Lung (tissue), 12 donors: ENCODE results near the gene LECT2. TPM values are rescaled to one million over a fixed set of nuclear protein-coding genes. Genes with fewer than 3 reads are reported as not detected.

Experiments used
- ATAC-seq: fragments of 200-7000 bp; cut with Tn5 transposase; one replicate; pipeline ENCODE4 v1.9.1; 2020; ENCODE audit warnings: moderate number of reproducible peaks; ENCODE audit not compliant: insufficient read depth, low FRiP score
- DNase-seq, 3 donors: peaks; one replicate each; pipeline ENCODE4 v3.0.0-alpha.2; 2013 to 2017
- H3K27ac ChIP-seq, 2 donors: one replicate each; pipeline ENCODE4 v1.5.1; 2013; ENCODE audit warnings: mild to moderate bottlenecking in 2 of 2, moderate library complexity in 2 of 2, control low read depth in 1 of 2, inconsistent platforms in 1 of 2, low read depth in 1 of 2, low read length in 1 of 2
- H3K27me3 ChIP-seq, 3 donors: one replicate each; pipeline ENCODE4 v1.5.1; 2013; ENCODE audit warnings: low read length in 2 of 3; ENCODE audit not compliant: control insufficient read depth in 3 of 3, insufficient read depth in 3 of 3
- H3K36me3 ChIP-seq, 4 donors: one replicate each; pipeline ENCODE4 v1.5.1; 2013; ENCODE audit warnings: low read length in 4 of 4, mild to moderate bottlenecking in 1 of 4, moderate library complexity in 1 of 4; ENCODE audit not compliant: control insufficient read depth in 4 of 4, insufficient read depth in 4 of 4
- H3K4me1 ChIP-seq, 5 donors: one replicate each; pipeline ENCODE4 v1.5.1; 2013; ENCODE audit warnings: low read length in 5 of 5, mild to moderate bottlenecking in 2 of 5, moderate library complexity in 1 of 5; ENCODE audit not compliant: control insufficient read depth in 5 of 5, insufficient read depth in 5 of 5
- H3K4me3 ChIP-seq: one replicate; pipeline ENCODE4 v1.5.1; 2013; ENCODE audit warnings: mild to moderate bottlenecking, control low read depth, moderate library complexity
- H3K9ac ChIP-seq, 2 donors: one replicate each; pipeline ENCODE4 v1.5.1; 2013; ENCODE audit warnings: low read length in 2 of 2, control low read depth in 1 of 2; ENCODE audit not compliant: insufficient read depth in 1 of 2
- H3K9me3 ChIP-seq, 4 donors: one replicate each; pipeline ENCODE4 v1.5.1; 2013; ENCODE audit warnings: low read length in 3 of 4, mild to moderate bottlenecking in 1 of 4, moderate library complexity in 1 of 4; ENCODE audit not compliant: control insufficient read depth in 4 of 4, insufficient read depth in 3 of 4
- WGBS, 2 donors: extraction: QIAGEN DNeasy Blood & Tissue Kit; methylation state at CpG; one replicate each; pipeline ENCODE4 v1.1.7; 2013; 5-methylcytosine and 5-hydroxymethylcytosine counted together
- polyA plus RNA-seq, 2 donors: library from polyadenylated mRNA; stranded (reverse); fragments of 200-250 nt; gene quantifications; one replicate each; pipeline ENCODE4 v1.2.1, GENCODE V29; 2013
- total RNA-seq, 2 donors: library from RNA; depleted of rRNA in 1 of 2; stranded (reverse); fragments of >200 nt in 1 of 2; gene quantifications; one replicate each; pipeline ENCODE4 v1.2.1, GENCODE V29; 2014 to 2021
- TF ChIP-seq, protein P1 (sequence below): IDR thresholded peaks from 2 replicates; pipeline ENCODE4 v1.5.1; 2012; ENCODE audit warnings: mild to moderate bottlenecking; ENCODE audit errors: control extremely low read depth, extremely low read depth
- donor health status: control.
- donor health status: control.
- donor health status: Bipolar disorder and iron deficiency.
- donor health status: healthy.
- donor health status: DM: yes; HTN: yes; CAD: no.

The LECT2 gene
- total and polyA plus RNA-seq, 4 donors = not detected

DNA sequence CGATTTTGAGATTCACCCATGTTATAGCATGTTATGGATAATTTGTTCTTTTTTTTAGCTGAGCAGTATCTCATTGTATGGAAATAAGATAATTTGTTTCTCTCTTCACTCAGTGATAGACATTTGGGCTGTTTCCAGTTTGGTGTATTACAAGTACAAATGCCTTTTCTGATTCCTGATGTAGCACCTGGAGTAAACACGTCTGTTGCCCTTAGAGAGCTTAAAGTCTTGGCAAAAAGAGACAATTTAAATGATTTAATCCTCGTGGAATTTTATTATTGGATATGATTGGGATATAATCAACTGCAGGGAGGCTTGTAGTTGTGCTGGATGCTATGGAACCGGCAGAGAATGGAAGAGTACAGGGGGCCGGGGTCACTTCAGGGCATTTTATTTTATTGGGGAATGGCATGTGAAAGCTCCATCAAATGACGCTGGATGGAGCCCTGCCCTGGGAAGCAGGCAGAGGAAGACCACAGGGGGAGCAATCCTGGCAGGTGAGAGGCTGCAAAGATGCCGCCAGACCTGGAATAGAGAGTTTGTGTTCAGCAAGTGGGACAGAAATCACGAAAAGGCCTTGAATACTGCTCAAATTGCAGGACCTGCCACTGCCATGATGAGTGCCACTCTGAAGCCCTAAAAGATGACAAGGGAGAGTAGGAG lies 43.0 kb upstream of the LECT2 start:
- TF ChIP-seq, protein P1, sequence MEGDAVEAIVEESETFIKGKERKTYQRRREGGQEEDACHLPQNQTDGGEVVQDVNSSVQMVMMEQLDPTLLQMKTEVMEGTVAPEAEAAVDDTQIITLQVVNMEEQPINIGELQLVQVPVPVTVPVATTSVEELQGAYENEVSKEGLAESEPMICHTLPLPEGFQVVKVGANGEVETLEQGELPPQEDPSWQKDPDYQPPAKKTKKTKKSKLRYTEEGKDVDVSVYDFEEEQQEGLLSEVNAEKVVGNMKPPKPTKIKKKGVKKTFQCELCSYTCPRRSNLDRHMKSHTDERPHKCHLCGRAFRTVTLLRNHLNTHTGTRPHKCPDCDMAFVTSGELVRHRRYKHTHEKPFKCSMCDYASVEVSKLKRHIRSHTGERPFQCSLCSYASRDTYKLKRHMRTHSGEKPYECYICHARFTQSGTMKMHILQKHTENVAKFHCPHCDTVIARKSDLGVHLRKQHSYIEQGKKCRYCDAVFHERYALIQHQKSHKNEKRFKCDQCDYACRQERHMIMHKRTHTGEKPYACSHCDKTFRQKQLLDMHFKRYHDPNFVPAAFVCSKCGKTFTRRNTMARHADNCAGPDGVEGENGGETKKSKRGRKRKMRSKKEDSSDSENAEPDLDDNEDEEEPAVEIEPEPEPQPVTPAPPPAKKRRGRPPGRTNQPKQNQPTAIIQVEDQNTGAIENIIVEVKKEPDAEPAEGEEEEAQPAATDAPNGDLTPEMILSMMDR = no peak
- no peaks in the 10 kb centered on the region for H3K9me3 ChIP-seq
- H3K9ac ChIP-seq = no peak overlapping the region
- H3K4me3 ChIP-seq = no peak overlapping the region
- H3K27me3 ChIP-seq = no peaks in the 10 kb centered on the region
- no peak overlapping the region for H3K27ac ChIP-seq
- H3K4me1 ChIP-seq = peaks cover 0 to 29% (median 9%) of the 10 kb centered on the region in 5 donors
- H3K36me3 ChIP-seq = no peaks in the 10 kb centered on the region
- ATAC-seq (no peak), DNase-seq (no peak)
- WGBS, 2 donors = 83 to 92% methylated on average over 8 of the region's 8 CpGs

DNA sequence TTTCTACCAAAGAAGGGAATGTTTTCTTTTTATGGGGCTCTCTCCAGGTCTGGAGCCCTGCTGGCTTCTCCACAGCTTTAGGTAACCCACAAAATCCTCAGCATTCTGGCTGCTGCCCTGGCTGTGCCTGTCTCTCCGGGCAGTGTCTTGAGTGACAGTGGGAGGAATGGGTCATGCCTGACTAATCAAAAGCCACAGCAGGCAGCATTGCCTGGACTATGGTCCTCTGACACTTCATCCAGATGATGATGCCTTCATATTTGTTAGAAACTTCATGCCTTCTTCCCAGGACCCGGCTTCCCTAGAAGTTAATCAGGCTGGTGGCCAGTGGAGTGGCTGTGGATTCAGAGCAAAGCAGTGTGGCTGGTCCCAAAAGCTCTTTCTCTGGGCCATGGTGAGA lies 41.8 kb upstream of the LECT2 start:
- WGBS, 2 donors = 83 to 95% methylated on average over 2 of the region's 2 CpGs
- TF ChIP-seq, protein P1 = no peak
- DNase-seq = no peak

DNA sequence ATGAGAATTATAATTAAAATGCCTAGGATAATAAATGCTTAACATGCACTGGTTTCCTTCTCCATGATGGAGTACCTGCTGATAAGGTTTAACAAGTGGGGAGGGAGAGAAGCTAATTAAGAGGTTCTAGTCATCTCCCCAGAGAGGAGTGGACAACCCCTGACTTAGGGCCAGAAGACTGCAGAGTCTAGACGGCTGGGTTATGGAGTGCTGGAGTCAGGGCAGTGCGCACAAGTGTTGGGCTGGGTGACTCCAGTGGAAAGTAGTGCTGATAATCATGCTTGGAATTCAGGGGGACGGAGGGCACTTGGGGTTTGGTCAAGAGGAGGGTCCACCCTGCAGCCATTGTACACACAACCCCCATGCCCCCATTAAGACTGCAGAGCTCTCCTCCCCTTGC lies 41.2 kb upstream of the LECT2 start:
- Histone ChIP-seq H3K4me1 (peaks cover 0 to 16% (median 0%) of the 10 kb centered on the region in 5 donors), H3K9ac (no peak overlapping the region), H3K9me3 (no peaks in the 10 kb centered on the region), H3K4me3 (no peak overlapping the region), H3K27ac (no peak overlapping the region), H3K27me3 (no peaks in the 10 kb centered on the region), H3K36me3 (no peaks in the 10 kb centered on the region)
- 83 to 91% methylated on average over 3 of the region's 3 CpGs for WGBS, 2 donors
- TF ChIP-seq, protein P1 = no peak
- DNase-seq = no peak
- ATAC-seq = no peak

More for the DNA sequence above, 41.8 kb upstream of the LECT2 start:
- Histone ChIP-seq H3K9ac (no peak overlapping the region), H3K4me1 (peaks cover 0 to 22% (median 5%) of the 10 kb centered on the region in 5 donors), H3K27ac (no peak overlapping the region), H3K36me3 (no peaks in the 10 kb centered on the region), H3K27me3 (no peaks in the 10 kb centered on the region), H3K4me3 (no peak overlapping the region), H3K9me3 (no peaks in the 10 kb centered on the region)
- ATAC-seq = no peak
